Prostate gland (tissue), 2 donors: ENCODE results near the gene MCFD2.

Experiments used
- POLR2A ChIP-seq: fragments of 450-650 bp; IDR thresholded peaks from one replicate; pipeline ENCODE4 v1.6.1; 2016; ENCODE audit warnings: antibody characterized with exemption, mild to moderate bottlenecking
- POLR2AphosphoS5 ChIP-seq: sonication (generic); formaldehyde crosslinking; IDR thresholded peaks from one replicate; pipeline ENCODE4 v1.6.1; 2017; ENCODE audit warnings: antibody characterized with exemption
- TF ChIP-seq, protein P1 (sequence below), 4 experiments: fragments of 200-600 bp in 2 of 4; fragments of 450-650 bp in 2 of 4; sonication (generic) in 2 of 4; IDR thresholded peaks; 1 replicate in 3 of 4; 2 replicates in 1 of 4; pipeline ENCODE4 v1.5.1; 2016 to 2019; ENCODE audit warnings: antibody characterized with exemption in 4 of 4, mild to moderate bottlenecking in 2 of 4, moderate library complexity in 2 of 4

DNA sequence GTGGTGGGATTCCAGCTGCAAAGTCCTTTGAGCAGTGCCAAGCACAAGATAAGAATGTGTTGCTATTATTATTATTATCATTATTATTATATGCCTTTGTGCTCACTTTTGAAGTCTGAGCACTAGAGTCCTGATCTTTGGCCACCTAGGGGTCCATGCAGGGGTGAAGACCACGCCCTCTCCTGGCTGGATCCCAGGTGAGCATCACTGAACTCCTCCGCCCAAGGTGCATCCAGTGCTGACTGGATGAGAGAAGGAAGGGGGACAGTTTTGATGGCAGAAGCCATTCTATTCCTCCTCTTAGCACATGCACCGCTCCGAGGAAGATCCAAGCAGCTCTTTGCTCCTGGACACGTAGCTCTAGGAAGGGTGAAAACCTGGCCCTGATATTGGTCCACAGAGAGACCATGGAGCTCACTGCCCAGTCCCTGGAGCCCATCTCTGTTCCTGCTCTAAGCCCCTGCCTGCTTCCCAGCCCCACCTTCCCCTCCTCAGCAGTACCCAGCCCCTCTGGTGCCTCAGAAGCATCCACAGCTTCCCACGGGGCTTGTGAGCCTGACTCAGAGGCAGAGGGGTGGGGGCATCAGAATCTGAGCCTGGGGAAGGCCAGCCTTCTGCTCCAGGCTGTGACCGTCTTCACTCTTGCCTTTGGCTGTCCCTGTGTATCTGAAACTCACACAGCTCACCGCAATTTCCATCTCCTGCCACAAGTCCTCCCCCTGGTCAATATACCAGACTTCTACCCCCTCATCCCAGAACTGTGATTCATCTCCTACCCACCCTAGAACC lies 45.4 kb downstream of the MCFD2 start:
- TF ChIP-seq, protein P1, sequence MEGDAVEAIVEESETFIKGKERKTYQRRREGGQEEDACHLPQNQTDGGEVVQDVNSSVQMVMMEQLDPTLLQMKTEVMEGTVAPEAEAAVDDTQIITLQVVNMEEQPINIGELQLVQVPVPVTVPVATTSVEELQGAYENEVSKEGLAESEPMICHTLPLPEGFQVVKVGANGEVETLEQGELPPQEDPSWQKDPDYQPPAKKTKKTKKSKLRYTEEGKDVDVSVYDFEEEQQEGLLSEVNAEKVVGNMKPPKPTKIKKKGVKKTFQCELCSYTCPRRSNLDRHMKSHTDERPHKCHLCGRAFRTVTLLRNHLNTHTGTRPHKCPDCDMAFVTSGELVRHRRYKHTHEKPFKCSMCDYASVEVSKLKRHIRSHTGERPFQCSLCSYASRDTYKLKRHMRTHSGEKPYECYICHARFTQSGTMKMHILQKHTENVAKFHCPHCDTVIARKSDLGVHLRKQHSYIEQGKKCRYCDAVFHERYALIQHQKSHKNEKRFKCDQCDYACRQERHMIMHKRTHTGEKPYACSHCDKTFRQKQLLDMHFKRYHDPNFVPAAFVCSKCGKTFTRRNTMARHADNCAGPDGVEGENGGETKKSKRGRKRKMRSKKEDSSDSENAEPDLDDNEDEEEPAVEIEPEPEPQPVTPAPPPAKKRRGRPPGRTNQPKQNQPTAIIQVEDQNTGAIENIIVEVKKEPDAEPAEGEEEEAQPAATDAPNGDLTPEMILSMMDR (IDR thresholded peaks at IDR 0.05), result no peak
- no peak for TF ChIP-seq POLR2AphosphoS5
- TF ChIP-seq POLR2A, result no peak
